ENCODE measurements around the gene GJB1.
A peak's percentile ranks its signal among the peaks of the same experiment; 100 is the strongest.
"Not testable (repeated sequence)": the region's sequence is repeated elsewhere in the genome, so short reads cannot be mapped to it uniquely, and the experiment has no call there.

Gene GJB1

DNA sequence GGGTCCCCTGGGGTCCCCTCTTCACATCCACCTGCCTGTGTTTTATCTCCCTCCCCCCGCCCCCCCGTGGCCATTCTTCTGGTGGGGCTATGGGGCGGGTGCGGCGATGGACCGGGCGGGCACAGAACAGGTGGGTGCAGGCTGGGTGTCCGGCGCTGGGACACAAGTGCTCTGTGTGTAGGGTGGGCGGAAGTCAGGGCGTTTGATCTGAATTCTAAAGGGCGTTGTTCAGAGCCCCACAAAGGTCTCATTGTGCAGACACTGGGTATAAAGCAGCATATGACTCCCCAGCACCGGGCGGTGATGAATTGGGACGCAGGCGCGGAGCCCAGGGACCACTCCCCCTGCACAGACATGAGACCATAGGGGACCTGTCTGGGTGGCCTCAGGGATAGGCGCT is at the start of gene GJB1:
TSS of gene GJB1 (plus strand) at position 296 of the 400 bp plus-strand sequence. CDS start 484 bp downstream, outside the sequence.
- no peak within 1 kb of the TSS for H3K27ac Mint-ChIP-seq
- no peaks in the 10 kb centered on the region for H3K4me1 Mint-ChIP-seq
- H3K36me3 Mint-ChIP-seq, result no peaks in the 10 kb centered on the region
- no peak within 1 kb of the TSS for H3K4me3 Mint-ChIP-seq
- H3K9me3 Mint-ChIP-seq, result no peaks in the 10 kb centered on the region
- H3K27me3 Mint-ChIP-seq, result peaks cover 15% of the 10 kb centered on the region
- no peak for ATAC-seq

DNA sequence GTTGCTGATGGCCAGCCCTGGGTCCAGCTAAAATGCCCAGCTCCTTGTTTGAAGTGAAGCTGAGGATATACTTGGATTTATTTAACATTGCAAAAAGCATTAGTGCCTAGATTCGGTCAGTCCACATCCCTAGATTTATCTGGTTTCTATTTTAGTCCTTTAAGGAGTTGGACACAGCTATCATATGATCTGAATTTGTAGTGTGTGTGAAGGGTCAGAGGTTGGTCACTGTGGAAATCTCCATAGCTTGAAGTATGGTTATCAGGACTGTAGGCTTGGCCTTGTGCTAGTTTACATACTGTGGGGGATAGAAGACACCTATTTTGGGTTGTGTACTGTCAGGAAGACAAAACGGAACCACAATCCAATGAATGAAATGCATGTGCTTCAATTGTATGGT is 49.6 kb upstream of the GJB1 start:
- Mint-ChIP-seq H3K36me3 (peaks cover 31% of the 10 kb centered on the region), H3K9me3 (no peaks in the 10 kb centered on the region), H3K4me3 (no peak overlapping the region), H3K27me3 (no peaks in the 10 kb centered on the region), H3K27ac (no peak overlapping the region), H3K4me1 (peaks cover 16% of the 10 kb centered on the region)
- no peak for ATAC-seq

DNA sequence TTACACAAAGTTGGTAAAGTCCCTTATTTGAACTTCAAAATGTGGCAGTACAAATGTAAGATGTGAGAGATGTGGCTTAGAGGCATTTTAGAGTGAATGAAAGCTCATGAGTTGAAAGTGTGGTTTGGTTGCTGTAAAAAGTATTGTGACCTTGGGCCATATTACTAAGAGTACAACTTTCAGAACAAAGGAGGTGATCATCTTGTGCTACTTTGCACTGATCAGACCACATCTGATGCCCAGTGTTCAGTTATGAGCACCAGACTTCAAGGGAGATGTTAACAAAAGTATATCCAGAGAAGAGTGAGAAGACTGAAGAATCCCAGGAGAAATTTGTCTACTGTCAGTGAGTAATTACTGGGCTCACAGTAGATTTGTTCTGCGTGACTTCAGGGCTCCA is 48.2 kb upstream of the GJB1 start:
- ATAC-seq, result no peak
- H3K27me3 Mint-ChIP-seq, result no peaks in the 10 kb centered on the region
- H3K27ac Mint-ChIP-seq, result no peak overlapping the region
- peaks cover 31% of the 10 kb centered on the region for H3K36me3 Mint-ChIP-seq
- H3K9me3 Mint-ChIP-seq, result no peaks in the 10 kb centered on the region
- H3K4me3 Mint-ChIP-seq, result no peak overlapping the region
- H3K4me1 Mint-ChIP-seq, result peaks cover 10% of the 10 kb centered on the region

GRCh38 chrX:71175531-71175930 is 47.5 kb upstream of the GJB1 start:
- no peak overlapping the region for H3K27ac Mint-ChIP-seq
- H3K9me3 Mint-ChIP-seq, result no peaks in the 10 kb centered on the region
- H3K27me3 Mint-ChIP-seq, result no peaks in the 10 kb centered on the region
- H3K4me3 Mint-ChIP-seq, result no peak overlapping the region
- H3K36me3 Mint-ChIP-seq, result peaks cover 31% of the 10 kb centered on the region
- peaks cover 6% of the 10 kb centered on the region for H3K4me1 Mint-ChIP-seq
- ATAC-seq, result no peak

- Mint-ChIP-seq H3K4me1 (peaks cover under 1% of the 10 kb centered on the region), H3K27ac (no peak overlapping the region), H3K36me3 (peaks cover 24% of the 10 kb centered on the region), H3K9me3 (no peaks in the 10 kb centered on the region), H3K4me3 (no peak overlapping the region), H3K27me3 (no peaks in the 10 kb centered on the region)
- ATAC-seq, result no peak
These were observed 45.7 kb upstream of the GJB1 start for GRCh38 chrX:71177327-71177726.

- ATAC-seq, result no peak
- H3K27me3 Mint-ChIP-seq, result no peaks in the 10 kb centered on the region
- no peak overlapping the region for H3K4me3 Mint-ChIP-seq
- H3K9me3 Mint-ChIP-seq, result no peaks in the 10 kb centered on the region
- H3K27ac Mint-ChIP-seq, result no peak overlapping the region
- peaks cover 6% of the 10 kb centered on the region for H3K4me1 Mint-ChIP-seq
- peaks cover 18% of the 10 kb centered on the region for H3K36me3 Mint-ChIP-seq
These were observed 44.1 kb upstream of the GJB1 start for GRCh38 chrX:71178908-71179307.

DNA sequence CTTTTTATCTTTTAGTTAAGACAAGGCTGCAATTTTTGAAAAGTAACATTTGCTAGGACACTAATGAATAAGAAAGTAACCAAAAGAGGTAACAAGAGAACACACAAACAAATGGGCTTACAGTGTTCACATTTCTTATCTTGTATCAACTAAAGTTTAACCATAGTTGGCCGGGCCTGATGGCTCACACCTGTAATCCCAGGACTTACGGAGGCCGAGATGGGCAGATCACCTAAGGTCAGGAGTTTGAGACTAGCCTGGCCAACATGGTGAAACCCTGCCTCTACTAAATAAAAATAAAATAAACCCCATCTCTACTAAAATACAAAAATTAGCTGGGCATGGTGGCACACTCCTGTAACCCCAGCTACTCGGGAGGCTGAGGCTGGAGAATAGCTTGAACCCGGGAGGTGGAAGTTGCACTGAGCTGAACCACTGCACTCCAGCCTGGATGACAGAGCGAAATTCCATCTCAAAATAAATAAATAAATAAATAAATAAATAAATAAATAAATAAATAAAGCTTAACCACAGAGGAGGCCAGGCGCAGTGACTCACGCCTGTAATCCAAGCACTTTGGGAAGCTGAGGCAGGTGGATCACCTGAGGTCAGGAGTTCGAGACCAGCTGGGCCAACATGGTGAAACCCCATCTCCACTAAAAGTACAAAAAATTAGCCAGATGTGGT is 42.3 kb upstream of the GJB1 start:
- H3K27ac Mint-ChIP-seq, H3K4me1 Mint-ChIP-seq, H3K9me3 Mint-ChIP-seq, H3K36me3 Mint-ChIP-seq, H3K27me3 Mint-ChIP-seq, ATAC-seq: not testable (repeated sequence)
- peak overlapping the region; percentile 50 for H3K4me3 Mint-ChIP-seq

GRCh38 chrX:71181558-71181909 is 41.5 kb upstream of the GJB1 start:
- H3K27ac Mint-ChIP-seq, result peak overlapping the region; percentile 92
- H3K9me3 Mint-ChIP-seq, result no peaks in the 10 kb centered on the region
- H3K4me1 Mint-ChIP-seq, result peaks cover 6% of the 10 kb centered on the region
- peaks cover 9% of the 10 kb centered on the region for H3K36me3 Mint-ChIP-seq
- H3K4me3 Mint-ChIP-seq, result peak overlapping the region; percentile 91
- ATAC-seq, result peak; percentile 68
- H3K27me3 Mint-ChIP-seq, result no peaks in the 10 kb centered on the region

DNA sequence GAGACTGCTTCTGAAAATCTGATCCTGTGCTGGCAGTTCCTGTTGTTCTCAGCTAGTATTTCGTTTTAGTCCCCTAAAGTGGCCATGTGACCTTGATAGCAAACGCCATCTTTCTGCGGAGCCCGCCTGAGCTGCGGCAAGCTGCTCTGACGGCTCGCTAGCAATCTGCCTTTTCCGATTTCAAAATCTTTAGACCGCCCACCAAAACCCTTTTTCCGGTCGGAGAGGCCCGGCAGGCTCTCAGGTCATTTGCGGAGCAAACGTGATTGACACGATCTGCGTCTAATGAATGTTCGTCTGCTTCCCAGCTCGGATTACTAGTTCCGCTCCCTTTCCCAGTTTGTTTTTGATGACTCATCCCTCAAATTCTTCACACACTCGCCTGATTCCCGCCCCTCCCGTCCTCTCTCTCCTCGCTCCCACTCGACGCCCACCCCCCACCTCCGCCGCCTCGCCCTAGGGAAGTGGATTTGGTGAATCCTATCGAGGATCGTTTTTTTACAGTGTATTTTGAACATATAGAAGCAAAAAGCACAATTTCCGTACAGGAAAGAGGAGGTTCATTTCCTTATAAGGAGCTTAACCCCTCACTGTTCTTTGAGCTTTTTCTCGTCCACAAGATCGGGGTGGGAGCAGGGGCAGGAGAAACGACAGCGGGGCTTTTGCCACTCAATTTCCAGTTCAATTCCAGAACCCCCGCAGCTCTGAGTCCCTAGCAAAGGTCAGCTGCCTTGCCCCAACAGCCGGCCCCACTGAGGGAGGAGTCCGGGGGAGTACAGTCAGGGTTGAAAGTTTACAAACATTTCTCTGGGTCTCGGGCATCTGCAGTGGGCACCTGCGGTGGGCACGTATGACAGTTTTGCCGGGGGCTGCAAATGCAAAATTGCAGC is 40.9 kb upstream of the GJB1 start:
- H3K9me3 Mint-ChIP-seq, result no peaks in the 10 kb centered on the region

DNA sequence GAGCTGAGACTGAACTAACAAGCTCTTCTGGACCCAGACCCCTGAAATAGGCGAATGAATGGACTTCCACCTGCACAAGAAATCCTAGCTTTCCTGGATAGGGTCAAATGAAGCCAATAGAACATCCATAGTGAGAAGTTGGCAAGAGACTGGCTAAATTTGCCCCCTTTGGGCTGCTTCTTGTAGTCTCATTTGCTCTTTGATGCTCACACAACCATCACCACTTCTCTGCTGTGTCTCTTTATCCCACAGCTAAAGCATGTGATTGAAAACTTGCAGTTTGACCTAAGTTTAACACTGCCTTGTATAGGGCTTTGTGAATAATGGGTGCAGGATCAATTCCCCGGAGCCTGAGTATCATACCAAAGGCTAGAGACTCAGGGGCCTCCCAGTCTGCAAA is 40.2 kb upstream of the GJB1 start:
- H3K4me1 Mint-ChIP-seq, result peaks cover 6% of the 10 kb centered on the region
- no peaks in the 10 kb centered on the region for H3K9me3 Mint-ChIP-seq
- H3K4me3 Mint-ChIP-seq, result peak overlapping the region; percentile 91
- peak overlapping the region; percentile 92 for H3K27ac Mint-ChIP-seq
- no peaks in the 10 kb centered on the region for H3K36me3 Mint-ChIP-seq
- ATAC-seq, result no peak
- no peaks in the 10 kb centered on the region for H3K27me3 Mint-ChIP-seq

More for the DNA sequence above, 40.9 kb upstream of the GJB1 start:
- H3K27me3 Mint-ChIP-seq, result no peaks in the 10 kb centered on the region
- H3K4me3 Mint-ChIP-seq, result peak overlapping the region; percentile 91
- ATAC-seq, result peak; percentile 96
- peaks cover 5% of the 10 kb centered on the region for H3K36me3 Mint-ChIP-seq
- peaks cover 6% of the 10 kb centered on the region for H3K4me1 Mint-ChIP-seq
- peak overlapping the region; percentile 92 for H3K27ac Mint-ChIP-seq

GRCh38 chrX:71183341-71183740 is 39.7 kb upstream of the GJB1 start:
- ATAC-seq, result no peak
- peaks cover 6% of the 10 kb centered on the region for H3K4me1 Mint-ChIP-seq
- no peaks in the 10 kb centered on the region for H3K9me3 Mint-ChIP-seq
- no peaks in the 10 kb centered on the region for H3K27me3 Mint-ChIP-seq
- no peaks in the 10 kb centered on the region for H3K36me3 Mint-ChIP-seq
- no peak overlapping the region for H3K4me3 Mint-ChIP-seq
- no peak overlapping the region for H3K27ac Mint-ChIP-seq

DNA sequence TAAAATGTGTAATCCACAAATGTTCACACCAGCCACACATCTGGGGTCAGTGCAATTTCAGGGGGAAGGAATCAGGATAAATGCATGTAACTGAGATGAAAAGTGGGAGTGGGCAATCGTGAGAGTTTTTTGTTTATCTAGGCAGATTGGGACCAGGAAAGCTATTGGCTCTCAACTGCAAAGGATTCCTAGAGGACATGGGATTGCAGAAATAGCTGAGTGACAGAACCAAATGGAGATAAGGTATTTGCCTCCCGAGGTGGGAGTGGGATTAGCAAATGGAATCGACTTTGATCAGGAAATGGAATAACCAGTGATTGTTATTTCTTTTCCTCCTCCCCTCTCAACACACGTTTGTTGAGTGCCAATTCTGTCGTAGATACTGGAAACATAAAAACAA is 38.9 kb upstream of the GJB1 start:
- H3K9me3 Mint-ChIP-seq, result no peaks in the 10 kb centered on the region
- H3K4me3 Mint-ChIP-seq, result no peak overlapping the region
- ATAC-seq, result no peak
- peaks cover 6% of the 10 kb centered on the region for H3K4me1 Mint-ChIP-seq
- peak overlapping the region; percentile 38 for H3K27ac Mint-ChIP-seq
- H3K27me3 Mint-ChIP-seq, result no peaks in the 10 kb centered on the region
- no peaks in the 10 kb centered on the region for H3K36me3 Mint-ChIP-seq

DNA sequence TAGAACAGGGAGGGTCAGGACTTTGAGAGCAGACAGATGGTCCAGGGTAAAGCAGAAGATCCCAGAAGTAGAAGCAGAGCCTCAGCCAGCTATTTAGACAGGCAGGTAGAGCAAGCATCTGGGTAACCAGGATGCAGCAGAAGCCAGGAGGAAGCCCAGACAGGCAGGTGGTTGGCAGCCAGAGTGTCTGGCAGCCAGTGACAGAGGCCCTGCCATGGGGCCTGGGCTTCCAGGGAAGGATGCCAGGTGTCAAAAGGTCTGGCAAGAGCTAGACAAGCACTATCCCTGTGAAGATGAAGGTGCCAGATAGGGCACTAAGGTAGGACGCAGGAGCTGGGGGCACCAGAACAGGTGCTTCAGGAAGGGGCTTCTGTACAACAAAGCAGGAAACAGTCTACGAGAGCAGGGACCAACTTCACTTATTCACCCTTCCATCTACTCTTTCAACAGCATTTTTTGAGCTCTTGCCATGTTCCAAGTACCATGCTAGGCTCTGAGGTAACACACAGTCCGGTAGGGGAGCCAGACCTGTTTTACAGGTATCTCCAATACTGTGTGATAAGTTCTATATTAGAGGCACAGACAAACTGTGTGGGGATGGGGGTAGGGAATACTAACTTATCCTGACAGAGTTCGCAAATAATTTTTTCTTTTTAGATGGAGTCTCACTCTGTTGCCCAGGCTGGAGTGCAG is 38.1 kb upstream of the GJB1 start:
- H3K9me3 Mint-ChIP-seq, result no peaks in the 10 kb centered on the region
- ATAC-seq, result no peak
- peaks cover 6% of the 10 kb centered on the region for H3K4me1 Mint-ChIP-seq
- peak overlapping the region; percentile 38 for H3K27ac Mint-ChIP-seq
- H3K36me3 Mint-ChIP-seq, result no peaks in the 10 kb centered on the region
- H3K27me3 Mint-ChIP-seq, result no peaks in the 10 kb centered on the region
- no peak overlapping the region for H3K4me3 Mint-ChIP-seq

DNA sequence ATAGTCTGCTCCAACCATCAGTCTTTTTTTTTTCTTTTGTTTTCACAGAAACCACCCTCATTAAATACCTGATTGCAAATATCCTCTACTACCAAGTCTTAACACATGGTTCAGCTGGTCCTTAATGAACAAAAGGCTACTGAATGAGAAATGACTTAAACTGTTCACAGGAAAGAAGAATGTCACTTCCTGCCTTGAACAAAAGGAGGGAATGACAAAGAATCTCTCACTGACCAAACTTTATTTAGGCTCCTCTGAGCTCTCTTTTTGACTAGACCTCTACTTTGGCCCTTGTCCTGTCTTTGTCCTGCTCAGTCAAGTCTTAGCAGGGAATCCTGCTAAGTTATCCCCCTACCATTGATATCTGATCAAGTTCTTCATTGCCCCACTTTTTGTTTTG is 31.8 kb upstream of the GJB1 start:
- Mint-ChIP-seq H3K27me3 (no peaks in the 10 kb centered on the region), H3K4me3 (no peak overlapping the region), H3K27ac (peak overlapping the region; percentile 22), H3K9me3 (no peaks in the 10 kb centered on the region), H3K4me1 (peaks cover 19% of the 10 kb centered on the region), H3K36me3 (peaks cover 22% of the 10 kb centered on the region)
- no peak for ATAC-seq

DNA sequence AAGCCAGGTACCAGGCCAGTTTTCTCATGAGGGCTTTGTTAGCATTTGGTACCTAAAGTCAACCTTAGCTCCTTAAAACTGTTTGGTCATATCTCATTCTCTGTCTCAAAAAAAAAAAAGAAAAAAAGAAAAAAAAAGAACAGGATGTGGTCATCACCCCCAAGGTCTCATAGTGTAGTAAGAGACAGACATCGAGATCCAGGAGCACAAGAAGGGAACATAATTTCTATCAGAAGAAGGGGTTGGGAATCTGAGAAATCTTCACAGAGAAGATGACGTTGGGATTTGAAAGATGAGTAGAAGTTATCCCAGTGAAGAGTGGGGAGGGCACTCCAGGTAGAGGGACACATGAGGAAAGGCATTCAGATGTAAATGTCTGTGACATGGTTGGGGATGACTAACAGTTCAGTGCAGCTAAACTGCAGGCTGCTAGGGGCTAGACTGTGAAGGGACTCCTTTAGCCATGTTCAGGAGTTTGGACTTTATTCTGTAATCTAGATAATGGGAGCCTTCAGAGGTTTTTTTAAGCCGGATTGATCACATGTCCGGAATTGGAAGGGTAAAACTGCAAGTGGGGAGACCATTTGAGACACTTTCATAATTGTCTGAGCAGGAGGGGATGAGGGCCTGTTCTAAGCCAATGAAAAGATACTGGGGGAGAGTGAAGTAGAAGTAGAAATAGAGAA is 26.9 kb upstream of the GJB1 start:
- Mint-ChIP-seq H3K4me1 (peaks cover 27% of the 10 kb centered on the region), H3K4me3 (peak overlapping the region; percentile 87), H3K27me3 (no peaks in the 10 kb centered on the region), H3K27ac (peak overlapping the region; percentile 92), H3K36me3 (peaks cover 17% of the 10 kb centered on the region), H3K9me3 (no peaks in the 10 kb centered on the region)
- peak; percentile 73 for ATAC-seq

All from stimulated activated memory B cell treated with anti-CD40 and anti-IgM and Interleukin-4, amounts not matched to agents 10 μg/mL and 1 μg/mL and 100 μg/mL, for 72 hours (primary cell).